NAMALWA (cell line): ENCODE results near the gene MBD3.

Experiments used
- DNase-seq: peaks from one replicate; pipeline ENCODE4 v3.0.0-alpha.2; 2015; ENCODE audit warnings: low spot score

MBD3 gene

DNA sequence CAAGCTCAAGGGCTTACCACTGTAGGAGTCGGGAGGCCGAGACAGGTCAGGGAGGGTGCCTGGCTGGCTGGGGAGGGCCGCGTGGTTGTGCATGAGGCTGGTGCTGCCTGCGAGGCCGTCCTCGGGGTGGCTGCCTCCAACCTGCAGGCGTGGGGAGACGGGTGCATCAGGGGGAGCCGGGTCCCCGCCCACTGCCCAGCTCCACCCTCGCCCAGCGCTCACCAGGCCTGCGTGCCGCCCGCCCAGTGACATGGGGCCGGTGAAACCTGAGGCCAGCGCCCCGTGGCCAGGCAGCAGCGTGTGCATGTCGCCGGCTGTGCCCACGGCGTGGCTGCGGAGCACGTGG, 26.4 kb upstream of the MBD3 start:
- DNase-seq: no peak

DNA sequence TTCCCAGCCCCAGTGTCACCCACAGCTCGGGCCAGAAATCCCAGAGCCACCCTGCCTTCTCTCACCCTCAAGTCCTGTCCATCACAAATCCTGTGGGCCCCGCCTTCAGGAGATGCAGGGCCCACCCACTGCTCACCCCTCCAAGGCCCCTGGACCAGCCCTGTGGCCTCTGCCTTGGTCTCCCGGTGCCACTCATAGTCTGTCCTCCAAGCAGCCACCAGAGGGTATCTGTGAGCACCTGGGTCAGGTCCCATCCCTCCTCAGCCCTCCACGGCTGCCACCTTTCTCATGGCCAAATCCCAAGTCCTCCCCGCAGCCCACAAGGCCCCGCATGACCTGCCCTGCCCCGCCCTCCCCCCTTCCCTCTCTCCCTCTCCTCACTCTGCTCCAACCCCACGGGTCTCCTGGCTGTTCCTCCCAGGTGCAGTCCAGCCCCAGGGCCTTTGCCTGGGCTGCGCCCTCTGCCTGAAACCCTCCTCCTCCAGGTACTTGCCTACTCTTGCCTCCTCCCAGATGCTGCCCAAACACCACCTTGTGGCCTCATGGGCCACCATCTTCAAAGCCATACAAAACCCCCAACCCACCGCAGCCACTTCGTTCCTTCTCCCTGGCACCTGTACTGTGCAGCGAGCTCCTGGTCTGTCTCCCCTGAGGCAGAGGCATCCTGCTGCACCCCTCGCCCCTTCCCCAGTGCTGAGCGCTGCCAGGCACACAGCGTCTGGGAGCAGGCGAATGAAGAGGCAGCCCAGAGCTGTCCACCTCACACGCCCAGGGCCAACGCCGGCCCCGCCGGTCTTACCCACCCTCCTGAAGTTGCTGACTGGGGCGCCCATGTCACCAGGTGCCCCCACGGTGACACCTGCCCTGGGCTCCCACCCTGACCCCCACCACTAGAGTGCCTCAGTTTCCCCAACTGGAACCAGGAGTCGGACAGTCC, 25.8 kb upstream of the MBD3 start:
- peak; percentile 61 for DNase-seq

DNA sequence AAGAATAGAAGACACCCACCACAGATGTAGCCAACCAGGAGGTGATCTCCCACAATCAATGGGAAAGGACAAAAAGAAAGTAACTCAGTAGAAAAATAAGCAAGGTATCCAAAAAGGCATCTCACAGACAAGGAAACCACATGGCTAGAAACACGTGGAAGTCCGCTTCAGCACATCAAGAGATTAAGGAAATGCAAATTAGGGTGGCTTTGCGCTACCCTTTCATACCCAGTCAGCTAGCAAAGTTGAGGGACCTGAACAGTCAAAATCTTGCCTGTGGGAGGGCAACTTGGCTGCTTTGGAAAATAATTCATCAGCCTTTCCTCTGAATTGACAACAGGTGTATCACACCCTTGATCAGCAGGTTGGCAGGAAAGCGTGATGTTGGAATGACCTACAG, 24.2 kb upstream of the MBD3 start:
- peak; percentile 52 for DNase-seq

DNA sequence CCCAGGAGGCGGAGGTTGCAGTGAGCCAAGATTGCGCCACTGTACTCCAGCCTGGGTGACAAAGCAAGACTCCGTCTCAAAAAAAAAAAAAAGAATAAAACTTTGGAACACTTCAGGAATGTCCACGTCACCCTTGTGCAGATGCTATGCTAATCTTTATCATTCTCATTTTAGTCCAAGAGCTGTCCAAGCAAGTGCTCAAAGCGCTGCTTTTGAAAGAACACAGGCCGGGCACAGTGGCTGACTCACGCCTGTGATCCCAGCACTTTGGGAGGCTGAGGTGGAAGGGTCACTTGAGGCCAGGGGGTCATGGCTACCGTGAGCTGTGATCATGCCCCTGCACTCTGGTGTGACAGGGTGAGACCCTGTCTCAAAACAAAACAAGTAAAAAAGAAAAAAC, 23.7 kb upstream of the MBD3 start:
- DNase-seq: no peak

DNA sequence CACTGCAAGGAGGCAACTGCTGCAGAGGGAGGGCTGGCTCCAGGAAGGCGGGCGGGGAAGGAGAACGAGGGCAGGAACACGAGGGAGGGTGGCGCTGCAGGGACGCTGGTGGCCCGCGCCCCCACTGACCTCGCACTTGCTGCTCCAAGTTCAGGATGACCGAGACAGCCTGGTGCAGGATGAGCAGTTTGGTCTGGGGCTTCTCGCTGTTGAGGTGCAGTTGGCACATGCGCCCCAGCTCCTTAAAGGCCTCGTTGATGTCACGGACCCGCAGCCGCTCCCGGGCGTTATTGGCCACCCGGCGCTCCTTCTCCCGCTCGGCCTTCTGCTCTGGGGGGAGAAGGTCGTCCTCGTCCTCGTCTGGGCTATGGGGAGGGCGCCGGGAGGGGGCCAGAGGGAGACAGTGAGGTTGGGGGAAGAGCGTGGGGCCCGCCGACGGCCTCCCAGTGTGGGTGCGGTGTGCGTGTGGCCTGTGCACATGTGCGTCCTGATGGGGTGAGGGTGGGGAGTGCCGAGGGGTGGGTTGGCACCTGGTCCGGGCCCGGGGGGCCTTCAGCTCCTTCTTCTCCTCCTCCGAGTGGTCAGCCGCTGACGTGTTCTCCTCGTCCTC, 22.6 kb upstream of the MBD3 start:
- no peak for DNase-seq

DNA sequence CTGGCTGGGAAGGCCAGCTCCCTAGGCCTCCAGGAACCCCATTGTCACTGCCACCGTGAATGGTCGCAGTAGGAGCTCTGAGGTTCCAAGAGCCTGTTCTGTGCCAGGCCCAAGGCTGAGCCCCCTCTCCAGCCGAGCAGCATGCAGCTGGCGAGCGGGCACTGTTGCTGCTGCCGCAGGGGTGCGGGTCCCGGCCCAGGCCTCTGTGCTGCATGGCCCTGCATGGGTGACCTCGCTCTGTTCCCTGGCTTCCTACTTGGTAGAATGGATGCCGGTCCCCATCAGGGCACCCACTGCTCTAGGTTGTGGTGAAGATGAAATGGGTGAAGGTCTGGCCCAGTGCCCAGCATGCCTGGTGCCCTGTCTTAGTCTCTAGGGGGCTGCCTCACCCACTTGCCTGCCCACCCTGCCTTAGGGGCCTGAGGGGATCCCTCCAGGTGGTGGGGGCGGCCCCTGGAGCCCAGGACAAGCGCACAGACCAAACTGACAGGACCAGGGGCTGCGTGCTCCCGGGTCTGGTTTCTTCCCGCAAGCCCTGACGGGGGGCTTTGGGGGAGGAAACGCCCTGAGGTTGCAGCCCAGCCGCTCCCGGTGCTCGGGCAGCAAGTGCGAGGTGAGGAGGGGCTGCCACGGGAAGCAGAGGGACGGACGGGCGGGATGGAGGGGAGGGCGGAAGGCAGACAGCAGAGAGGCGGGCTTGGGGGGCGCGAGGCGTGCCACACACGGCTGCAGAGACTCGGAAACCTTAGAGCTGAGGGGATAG, 21.3 kb upstream of the MBD3 start:
- no peak for DNase-seq

DNA sequence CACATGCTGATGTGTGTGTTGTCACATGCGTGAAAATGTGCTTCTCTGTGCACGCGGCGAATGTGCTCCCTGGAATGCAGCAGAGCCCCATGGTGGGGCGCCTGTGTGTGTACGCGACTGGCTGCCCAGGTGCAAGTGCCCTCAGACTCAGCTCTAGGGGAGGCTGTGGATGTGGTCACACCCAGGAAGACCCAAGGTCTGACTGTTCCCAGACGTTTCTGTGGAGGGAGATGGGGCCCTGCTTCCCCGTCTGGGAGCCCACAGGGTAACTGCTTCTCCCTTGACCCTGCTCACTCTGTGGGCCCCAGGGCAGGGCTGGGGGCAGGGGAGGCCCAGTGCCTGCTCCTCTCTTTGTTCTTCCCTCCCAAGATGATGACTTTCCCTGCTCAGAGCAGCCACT, 20.5 kb upstream of the MBD3 start:
- no peak for DNase-seq

DNA sequence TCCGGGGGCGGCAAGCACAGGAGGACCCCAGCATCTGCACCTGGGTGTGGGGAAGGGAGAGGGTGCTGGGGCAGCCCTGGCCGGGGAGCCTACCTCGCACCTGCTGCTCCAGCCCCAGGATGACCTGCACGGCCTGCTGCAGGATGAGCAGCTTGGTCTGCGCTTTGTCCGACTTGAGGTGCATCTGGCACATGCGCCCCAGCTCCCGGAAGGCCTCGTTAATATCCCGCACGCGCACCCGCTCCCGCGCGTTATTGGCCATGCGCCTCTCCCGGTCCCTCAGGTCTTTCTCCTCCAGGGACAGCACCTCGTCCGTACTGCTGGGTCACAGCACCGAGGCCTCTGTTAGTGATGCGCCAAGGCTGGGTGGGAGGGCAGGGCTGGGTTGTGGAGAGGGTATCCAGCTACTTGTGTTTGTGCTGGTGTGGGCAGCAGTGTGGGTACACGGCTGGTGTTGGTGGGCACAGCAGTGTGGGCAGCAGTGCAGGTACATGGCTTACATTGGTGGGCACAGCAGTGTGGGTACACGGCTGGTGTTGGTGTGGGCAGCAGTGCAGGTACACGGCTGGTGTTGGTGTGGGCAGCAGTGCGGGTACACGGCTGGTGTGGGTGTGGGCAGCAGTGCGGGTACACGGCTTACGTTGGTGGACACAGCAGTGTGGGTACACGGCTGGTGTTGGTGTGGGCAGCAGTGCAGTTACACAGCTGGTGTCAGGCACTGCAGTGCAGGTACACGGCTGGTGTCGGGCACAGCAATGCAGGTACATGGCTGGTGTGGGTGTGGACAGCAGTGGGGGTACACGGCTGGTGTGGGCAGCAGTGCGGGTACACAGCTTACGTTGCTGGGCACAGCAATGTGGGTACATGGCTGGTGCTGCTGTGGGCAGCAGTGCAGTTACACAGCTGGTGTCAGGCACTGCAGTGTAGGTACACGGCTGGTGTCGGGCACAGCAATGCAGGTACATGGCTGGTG, 19.7 kb upstream of the MBD3 start:
- no peak for DNase-seq

DNA sequence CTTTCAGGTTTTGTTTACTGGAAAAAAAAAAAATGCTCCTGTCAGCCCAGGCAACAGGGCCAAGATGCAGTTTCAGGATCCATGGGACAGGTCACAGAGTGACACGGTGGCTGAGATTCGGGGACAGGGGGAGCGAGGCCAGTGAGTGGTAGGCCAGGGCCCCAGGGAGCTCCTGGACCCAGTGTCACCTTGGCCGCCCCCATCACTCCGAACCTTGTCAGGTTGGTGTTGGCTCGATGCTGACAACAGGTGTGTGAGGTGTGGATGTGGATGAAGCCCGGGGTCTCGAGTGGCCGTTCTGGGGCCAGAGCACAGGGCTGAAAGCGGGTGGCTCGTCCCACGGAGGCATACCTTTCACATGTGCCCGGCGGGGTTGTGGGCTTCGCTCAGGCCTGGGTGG, 18.7 kb upstream of the MBD3 start:
- DNase-seq: no peak

DNA sequence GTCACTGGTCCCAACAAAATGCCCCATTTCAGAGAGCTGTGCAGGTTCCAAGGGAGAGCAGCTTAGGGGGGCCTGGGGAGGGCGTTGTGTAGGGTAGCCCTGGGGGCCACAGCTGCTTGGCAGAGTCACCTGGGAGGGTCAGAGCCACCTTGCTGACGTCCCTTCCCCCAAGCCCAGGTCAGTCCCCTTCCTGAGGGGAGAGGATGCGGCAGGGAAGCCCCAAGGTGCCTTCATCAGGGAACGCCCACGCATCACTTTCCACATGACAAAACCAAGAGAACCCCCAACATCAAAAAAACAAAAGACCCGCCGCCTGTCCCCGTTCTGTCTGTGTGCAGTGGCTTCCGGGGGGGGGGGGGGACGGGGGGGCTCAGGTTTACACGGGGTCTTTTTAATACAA, 17.9 kb upstream of the MBD3 start:
- no peak for DNase-seq

DNA sequence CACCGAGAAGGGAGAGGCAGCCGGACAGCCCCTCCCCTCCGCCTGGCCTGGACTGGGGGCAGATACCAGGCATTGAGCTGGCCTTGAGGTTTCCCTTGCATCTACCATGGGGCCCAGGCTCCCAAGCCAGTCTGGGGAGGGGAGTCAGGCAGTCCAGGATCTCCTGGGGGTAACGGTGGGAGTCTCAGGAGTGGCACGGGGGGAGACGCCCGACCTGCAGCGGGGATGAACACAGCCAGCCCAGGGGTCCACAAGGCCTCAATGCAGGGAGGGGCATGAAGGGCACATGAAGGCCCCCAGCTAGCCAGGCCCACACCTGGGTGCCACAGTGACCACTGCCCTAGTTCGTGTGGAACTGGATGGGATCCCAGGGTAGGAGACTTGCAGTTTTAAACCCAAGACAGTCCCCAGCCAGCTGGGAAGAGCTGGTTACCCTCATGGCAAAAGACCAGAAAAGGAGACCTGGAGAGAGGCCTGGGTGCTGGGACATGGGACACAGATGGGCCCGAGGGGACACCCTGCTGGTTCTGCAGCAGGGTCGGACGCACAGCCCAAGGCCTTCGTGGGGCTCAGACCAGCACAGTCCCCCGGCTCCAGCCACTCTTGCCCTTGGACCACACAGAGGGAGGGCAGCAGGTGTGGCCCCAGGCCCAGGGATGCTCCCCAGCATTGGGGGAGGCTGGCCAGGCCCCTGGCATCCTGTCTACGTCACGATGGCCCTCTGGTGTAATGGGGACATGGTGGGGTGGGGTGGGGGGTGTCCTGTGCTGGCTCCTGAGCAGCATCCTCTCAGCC, 17.2 kb upstream of the MBD3 start:
- DNase-seq: no peak

DNA sequence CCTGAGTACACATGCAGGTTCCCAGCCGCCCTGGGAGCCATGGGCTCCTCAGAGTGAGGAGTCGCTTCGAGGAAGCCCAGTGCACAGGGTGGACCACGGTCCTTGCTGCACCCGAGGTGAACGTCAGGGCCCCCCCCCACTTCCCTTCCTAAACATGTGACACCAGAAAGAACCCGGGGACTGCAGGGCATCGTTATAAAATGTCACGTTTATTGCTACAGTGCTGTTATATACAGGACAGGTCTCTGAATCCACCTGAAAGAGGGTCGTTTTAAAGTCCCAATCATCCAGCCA, 16.4 kb upstream of the MBD3 start:
- peak; percentile 47 for DNase-seq

DNA sequence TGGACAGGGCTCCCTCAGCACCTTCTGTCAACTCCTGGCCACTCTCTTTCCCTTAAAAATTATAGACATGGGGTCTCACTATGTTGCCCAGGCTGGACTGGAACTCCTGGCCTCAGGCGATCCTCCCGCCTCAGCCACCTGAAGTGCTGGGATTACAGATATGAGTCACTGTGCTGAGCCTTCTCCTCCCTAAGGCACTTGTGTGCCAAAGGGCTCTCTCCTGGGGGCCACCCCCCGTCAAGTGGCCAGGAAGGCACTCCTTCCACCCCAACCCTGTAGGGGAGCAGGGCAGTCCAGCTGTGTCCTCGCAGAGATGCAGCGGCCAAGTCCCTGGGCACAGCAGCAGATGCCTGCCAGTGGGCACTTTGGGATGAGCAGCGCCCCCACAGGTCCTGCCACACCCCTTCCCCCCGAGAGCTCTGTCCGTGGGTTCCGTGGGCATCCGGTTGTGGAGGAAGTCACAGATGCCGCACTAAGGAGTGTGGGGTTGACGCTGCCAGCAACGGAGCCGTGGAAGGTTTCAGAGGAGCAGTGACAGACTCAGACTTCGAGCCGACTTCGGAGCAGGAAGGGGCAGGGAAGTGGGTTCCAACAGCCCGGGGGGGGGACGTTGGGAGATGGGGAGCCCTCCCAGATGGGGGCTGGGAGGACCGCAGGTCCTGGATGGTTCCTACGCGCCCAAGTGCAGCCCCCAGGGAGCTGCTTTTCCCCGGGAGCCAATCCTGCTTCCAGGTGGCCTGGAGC, 15.9 kb upstream of the MBD3 start:
- DNase-seq: no peak

DNA sequence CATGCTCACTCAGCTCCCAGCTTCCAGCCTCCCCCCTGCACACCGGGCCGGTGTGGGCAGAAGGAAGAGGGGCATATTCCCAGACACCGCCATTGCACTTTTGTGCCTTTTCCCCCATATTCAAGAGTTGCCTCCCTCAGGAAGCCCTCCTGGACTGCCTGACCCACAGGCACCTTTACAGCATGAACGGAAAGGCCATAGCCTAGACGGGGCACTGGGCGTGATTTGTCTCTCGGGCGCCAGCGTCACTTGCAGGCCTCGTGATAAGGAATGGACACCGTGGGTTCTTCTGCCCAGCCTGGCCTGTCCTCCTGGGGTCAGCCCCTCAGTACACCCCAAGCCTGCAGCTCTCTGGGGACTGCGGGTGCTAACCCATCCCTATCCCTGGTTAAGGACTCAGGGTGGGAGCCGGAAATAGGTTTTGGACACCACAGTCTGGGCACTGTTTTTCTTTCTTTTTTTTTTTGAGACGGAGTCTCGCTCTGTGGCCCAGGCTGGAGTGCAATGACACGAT, 13.5 kb upstream of the MBD3 start:
- no peak for DNase-seq

DNA sequence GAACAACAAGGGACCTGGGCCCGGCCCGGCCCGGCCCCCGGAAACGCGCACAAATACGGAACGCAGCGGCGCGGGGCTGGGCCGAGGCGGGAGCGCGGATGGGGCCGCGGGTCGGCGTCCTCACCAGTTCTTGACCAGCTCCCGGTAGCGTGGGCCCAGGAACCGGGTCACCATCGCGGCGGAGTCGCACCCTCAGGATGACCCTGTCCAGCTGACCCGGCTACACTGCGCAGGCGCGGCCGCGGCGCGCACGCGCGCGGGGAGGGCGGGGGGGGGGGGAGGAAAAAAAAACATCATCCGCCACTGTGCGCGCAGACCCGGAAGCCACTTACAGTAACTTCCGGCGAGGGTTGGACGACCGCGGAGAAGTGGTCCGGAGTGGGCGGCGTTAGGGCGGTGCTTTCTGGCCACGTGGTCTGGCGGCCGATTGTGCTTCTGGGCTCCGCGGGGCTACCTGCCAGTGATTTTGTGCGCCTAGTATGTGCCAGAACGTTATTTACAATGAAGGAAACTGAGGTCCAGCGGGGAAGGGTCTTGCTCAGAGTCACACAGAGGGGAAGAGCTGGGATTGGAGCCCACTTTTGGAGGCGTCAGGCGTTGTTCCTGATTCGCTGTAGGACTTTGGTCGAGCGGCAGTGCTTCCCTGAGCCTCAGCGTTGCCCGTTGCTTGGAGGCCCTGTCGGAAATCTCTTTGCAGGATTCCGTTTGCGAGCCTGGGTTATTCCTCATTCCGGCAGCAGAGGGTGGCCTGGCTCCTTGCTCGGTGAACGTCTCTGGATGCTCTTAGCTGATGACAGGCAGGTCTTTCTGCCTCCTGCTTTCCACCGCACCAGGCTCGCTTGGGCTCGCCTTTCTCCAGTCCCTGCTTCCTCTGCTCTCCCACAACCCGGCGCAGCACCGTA, 12.8 kb upstream of the MBD3 start, which contains the start of gene UQCR11:
UQCR11 (minus strand) TSS at position 227 of the 902 bp plus-strand sequence; CDS start at position 174, 53 bp downstream.
- peak; percentile 96 for DNase-seq

DNA sequence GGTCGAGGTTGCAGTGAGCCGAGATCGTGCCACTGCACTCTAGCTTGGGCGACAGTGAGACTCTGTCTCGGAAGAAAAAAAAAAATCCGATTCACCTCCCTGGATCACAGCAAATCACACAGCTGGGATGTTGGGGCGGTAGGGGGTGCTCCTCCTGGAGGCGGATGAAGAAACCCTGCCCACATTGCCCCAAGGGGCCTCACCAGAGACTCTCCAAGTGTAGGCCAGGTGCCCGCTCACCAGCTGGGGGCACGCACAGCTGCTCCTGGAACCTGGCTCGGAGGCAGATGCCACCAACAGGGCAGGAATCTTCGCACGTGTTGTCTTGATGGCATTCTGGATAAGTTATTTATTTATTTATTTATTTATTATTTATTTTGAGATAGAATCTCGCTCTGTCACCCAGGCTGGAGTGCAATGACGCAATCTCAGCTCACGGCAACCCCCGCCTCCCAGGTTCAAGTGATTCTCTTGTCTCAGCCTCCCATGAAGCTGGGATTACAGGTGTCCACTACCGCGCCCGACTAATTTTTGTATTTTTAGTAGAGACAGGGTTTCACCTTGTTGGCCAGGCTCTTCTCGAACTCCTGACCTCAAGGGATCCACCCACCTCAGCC, 9.5 kb upstream of the MBD3 start:
- DNase-seq: no peak

DNA sequence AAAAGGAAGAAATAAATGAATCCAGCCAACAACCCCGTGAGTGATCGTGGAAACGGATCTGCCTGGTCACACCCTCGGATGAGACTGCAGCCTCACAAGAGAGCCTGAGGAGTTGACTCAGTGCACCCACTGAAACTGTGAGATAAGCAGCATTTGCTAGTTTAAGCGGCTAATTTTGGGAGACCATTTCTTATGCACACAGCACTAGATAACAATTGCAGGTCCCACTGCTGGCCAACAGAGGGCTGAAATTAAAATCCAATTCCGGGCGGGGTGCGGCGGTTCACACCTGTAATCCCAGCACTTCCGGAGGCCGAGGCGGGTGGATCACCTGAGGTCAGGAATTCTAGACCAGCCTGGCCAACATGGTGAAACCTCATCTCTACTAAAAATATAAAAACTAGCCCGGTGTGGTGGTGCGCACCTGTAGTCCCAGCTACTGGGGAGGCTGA, 9.0 kb upstream of the MBD3 start:
- no peak for DNase-seq

DNA sequence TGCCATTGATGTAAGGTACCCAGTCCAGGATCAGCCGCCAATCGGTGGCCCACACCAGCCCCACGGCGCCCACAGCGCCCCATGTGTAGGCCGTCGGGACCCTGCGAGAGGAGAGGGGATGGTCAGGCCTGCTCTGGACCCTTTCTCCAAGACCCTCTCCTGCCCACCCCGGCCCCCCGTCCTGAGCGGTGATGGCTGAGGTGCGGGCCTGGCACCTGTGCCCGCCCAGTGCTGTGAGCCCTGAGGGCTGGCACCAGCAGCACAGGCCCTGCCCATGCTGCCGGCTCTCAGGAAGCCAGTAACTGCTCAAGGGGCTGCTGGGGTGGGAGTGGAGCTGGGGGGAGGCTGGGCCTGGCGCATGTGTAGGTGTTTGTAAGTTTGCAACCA, 6.8 kb upstream of the MBD3 start:
- no peak for DNase-seq
